Natural killer cell treated with Interleukin-12 subunit alpha and Interleukin-12 subunit beta and Interleukin-15 and Interleukin-18, amount 100 ng/mL, for 72 hours (primary cell): ENCODE results near the gene UGT1A5. TPM values are rescaled to one million over a fixed set of nuclear protein-coding genes. Genes with fewer than 3 reads are reported as not detected.

Experiments
- ATAC-seq, 2 donors: fragments of 150-1000 bp; cut with Tn5 transposase in 1 of 2; sonication (Bioruptor Pico), chemical (Tn5 transposase) in 1 of 2; 2 replicates each; pipeline ENCODE4 v1.10.0; 2021
- DNase-seq: peaks from one replicate; pipeline ENCODE4 v3.0.0; 2022; ENCODE audit warnings: low spot score
- H3K27ac Mint-ChIP-seq, 2 donors: 1 replicate in 1 of 2; 2 replicates in 1 of 2; pipeline ENCODE4 v1.8.0; 2022; ENCODE audit warnings: mixed read lengths in 2 of 2, mild to moderate bottlenecking in 1 of 2, moderate library complexity in 1 of 2
- H3K27me3 Mint-ChIP-seq, 2 donors: 1 replicate in 1 of 2; 2 replicates in 1 of 2; pipeline ENCODE4 v1.8.0; 2022; ENCODE audit warnings: mixed read lengths in 2 of 2
- H3K36me3 Mint-ChIP-seq: one replicate; pipeline ENCODE4 v1.8.0; 2022; ENCODE audit warnings: mixed read lengths
- H3K4me1 Mint-ChIP-seq, 2 donors: 1 replicate in 1 of 2; 2 replicates in 1 of 2; pipeline ENCODE4 v1.8.0; 2022; ENCODE audit warnings: low read depth in 2 of 2, mixed read lengths in 2 of 2, mild to moderate bottlenecking in 1 of 2
- H3K4me3 Mint-ChIP-seq: one replicate; pipeline ENCODE4 v1.8.0; 2022; ENCODE audit warnings: mixed read lengths
- H3K9me3 Mint-ChIP-seq: 2 replicates; pipeline ENCODE4 v1.8.0; 2022; ENCODE audit warnings: mixed read lengths
- total RNA-seq, 2 donors: library from RNA; stranded (reverse); gene quantifications; one replicate each; pipeline ENCODE4 v1.2.3, GENCODE V29; 2022

Gene UGT1A5
- total RNA-seq, 2 donors from 2014 or later, result not detected

GRCh38 chr2:233791883-233792329, 79.2 kb downstream of the UGT1A5 start:
- H3K4me3 Mint-ChIP-seq, result no peak overlapping the region
- DNase-seq, result no peak

GRCh38 chr2:233792720-233793119, 80.0 kb downstream of the UGT1A5 start:
- ATAC-seq (no peak), DNase-seq (no peak)
- Mint-ChIP-seq H3K36me3 (no peaks in the 10 kb centered on the region), H3K9me3 (no peaks in the 10 kb centered on the region), H3K4me1 (no peaks in the 10 kb centered on the region), H3K27me3 (peaks cover 0 to 3% of the 10 kb centered on the region in 2 donors), H3K27ac (no peak overlapping the region), H3K4me3 (no peak overlapping the region)

More at GRCh38 chr2:233791883-233792329, 79.2 kb downstream of the UGT1A5 start:
- Mint-ChIP-seq H3K27ac (no peak overlapping the region), H3K36me3 (no peaks in the 10 kb centered on the region), H3K9me3 (no peaks in the 10 kb centered on the region), H3K4me1 (no peaks in the 10 kb centered on the region), H3K27me3 (peaks cover 0 to 3% of the 10 kb centered on the region in 2 donors)
- ATAC-seq, result no peak

GRCh38 chr2:233793465-233794127, 80.9 kb downstream of the UGT1A5 start:
- DNase-seq, result no peak
- H3K9me3 Mint-ChIP-seq, result no peaks in the 10 kb centered on the region
- H3K27ac Mint-ChIP-seq, result no peak overlapping the region
- H3K4me3 Mint-ChIP-seq, result no peak overlapping the region
- H3K36me3 Mint-ChIP-seq, result no peaks in the 10 kb centered on the region
- H3K4me1 Mint-ChIP-seq, result no peaks in the 10 kb centered on the region
- H3K27me3 Mint-ChIP-seq, result peaks cover 0 to 5% of the 10 kb centered on the region in 2 donors
- no peak for ATAC-seq

DNA sequence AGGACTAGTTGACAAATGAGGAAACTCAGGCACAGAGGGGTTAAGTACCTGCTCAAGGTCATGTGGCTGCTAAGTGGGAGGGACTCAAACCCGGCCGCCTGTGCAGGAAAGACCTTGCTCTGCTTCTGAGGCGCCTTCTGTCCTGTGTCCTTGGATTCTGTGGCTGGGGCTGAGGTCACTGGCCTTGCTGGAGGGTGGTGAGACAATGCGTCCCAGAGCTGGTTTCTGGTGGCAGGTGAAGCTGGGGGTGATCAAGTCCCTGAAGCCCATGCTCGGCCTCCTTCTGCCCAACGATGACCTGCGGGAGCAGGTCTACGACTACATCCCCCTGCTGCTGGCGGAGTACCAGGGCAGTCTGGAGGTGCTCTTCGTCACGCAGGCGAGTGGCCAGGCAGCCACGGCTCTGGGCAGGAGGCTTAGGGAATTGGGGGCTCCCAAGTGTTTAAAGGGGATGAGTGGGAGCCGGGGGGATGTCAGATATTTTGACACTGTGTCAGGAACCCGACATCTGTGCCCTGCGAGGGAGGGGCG, 81.5 kb downstream of the UGT1A5 start:
- no peak overlapping the region for H3K27ac Mint-ChIP-seq
- DNase-seq, result peak; percentile 26

GRCh38 chr2:233795735-233796171, 83.0 kb downstream of the UGT1A5 start:
- Mint-ChIP-seq H3K27me3 (peaks cover 5 to 7% of the 10 kb centered on the region in 2 donors), H3K36me3 (no peaks in the 10 kb centered on the region), H3K27ac (no peak overlapping the region), H3K9me3 (no peaks in the 10 kb centered on the region), H3K4me1 (peaks cover 0 to 3% of the 10 kb centered on the region in 2 donors), H3K4me3 (no peak overlapping the region)
- DNase-seq (peak; percentile 60), ATAC-seq (peak in 1 of 2 donors; percentile 9)

More for the DNA sequence above, 81.5 kb downstream of the UGT1A5 start:
- H3K9me3 Mint-ChIP-seq, result no peaks in the 10 kb centered on the region
- no peak for ATAC-seq
- H3K36me3 Mint-ChIP-seq, result no peaks in the 10 kb centered on the region
- no peaks in the 10 kb centered on the region for H3K4me1 Mint-ChIP-seq
- H3K4me3 Mint-ChIP-seq, result no peak overlapping the region
- peaks cover 0 to 3% of the 10 kb centered on the region in 2 donors for H3K27me3 Mint-ChIP-seq

- Mint-ChIP-seq H3K9me3 (no peaks in the 10 kb centered on the region), H3K4me3 (no peak overlapping the region), H3K36me3 (no peaks in the 10 kb centered on the region), H3K27me3 (peaks cover 5 to 9% of the 10 kb centered on the region in 2 donors), H3K27ac (no peak overlapping the region), H3K4me1 (peaks cover 0 to 3% of the 10 kb centered on the region in 2 donors)
- ATAC-seq, result no peak
- DNase-seq, result no peak
Observed at GRCh38 chr2:233796254-233796653, 83.5 kb downstream of the UGT1A5 start.

- peaks cover 0 to 3% of the 10 kb centered on the region in 2 donors for H3K4me1 Mint-ChIP-seq
- no peak overlapping the region for H3K27ac Mint-ChIP-seq
- H3K9me3 Mint-ChIP-seq, result no peaks in the 10 kb centered on the region
- no peak overlapping the region for H3K4me3 Mint-ChIP-seq
- no peak for ATAC-seq
- peak; percentile 45 for DNase-seq
- H3K36me3 Mint-ChIP-seq, result no peaks in the 10 kb centered on the region
- H3K27me3 Mint-ChIP-seq, result peaks cover 10 to 17% of the 10 kb centered on the region in 2 donors
Observed at GRCh38 chr2:233798335-233799086, 85.8 kb downstream of the UGT1A5 start.

- ATAC-seq, result no peak
- peaks cover 0 to 3% of the 10 kb centered on the region in 2 donors for H3K4me1 Mint-ChIP-seq
- DNase-seq, result peak; percentile 42
- H3K4me3 Mint-ChIP-seq, result no peak overlapping the region
- H3K9me3 Mint-ChIP-seq, result no peaks in the 10 kb centered on the region
- H3K27me3 Mint-ChIP-seq, result peaks cover 10 to 19% of the 10 kb centered on the region in 2 donors
- H3K36me3 Mint-ChIP-seq, result no peaks in the 10 kb centered on the region
- no peak overlapping the region for H3K27ac Mint-ChIP-seq
Observed at GRCh38 chr2:233799087-233799665, 86.5 kb downstream of the UGT1A5 start.

- DNase-seq, result peak; percentile 37
- Mint-ChIP-seq H3K4me3 (no peak overlapping the region), H3K27me3 (peaks cover 10 to 24% of the 10 kb centered on the region in 2 donors), H3K27ac (no peak overlapping the region), H3K4me1 (peaks cover 0 to 3% of the 10 kb centered on the region in 2 donors), H3K36me3 (no peaks in the 10 kb centered on the region), H3K9me3 (no peaks in the 10 kb centered on the region)
- ATAC-seq, result no peak
Observed at GRCh38 chr2:233799716-233800115, 87.0 kb downstream of the UGT1A5 start.

DNA sequence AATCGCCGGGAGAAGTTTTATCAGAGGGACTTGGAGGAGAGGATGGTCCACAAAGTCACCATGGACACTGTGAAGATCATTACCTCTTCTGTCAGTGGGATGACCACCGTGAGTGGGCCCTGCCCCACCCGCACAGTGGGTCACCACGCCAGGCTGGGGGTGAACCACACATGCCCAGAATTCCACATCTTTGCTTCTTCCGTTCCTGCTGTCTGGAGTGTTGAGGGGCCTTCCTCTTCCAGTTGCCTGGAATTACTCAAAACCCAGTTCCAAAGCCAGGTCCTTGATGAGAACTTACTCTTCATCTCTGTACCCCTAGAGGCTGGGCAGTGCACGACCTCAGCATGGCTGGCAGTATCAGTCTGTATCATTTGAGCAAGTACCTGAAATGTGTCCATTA, 87.5 kb downstream of the UGT1A5 start:
- H3K9me3 Mint-ChIP-seq, result no peaks in the 10 kb centered on the region
- no peak for DNase-seq
- peaks cover 13 to 29% of the 10 kb centered on the region in 2 donors for H3K27me3 Mint-ChIP-seq
- ATAC-seq, result no peak
- peaks cover 0 to 3% of the 10 kb centered on the region in 2 donors for H3K4me1 Mint-ChIP-seq
- H3K27ac Mint-ChIP-seq, result no peak overlapping the region
- no peaks in the 10 kb centered on the region for H3K36me3 Mint-ChIP-seq
- H3K4me3 Mint-ChIP-seq, result no peak overlapping the region

DNA sequence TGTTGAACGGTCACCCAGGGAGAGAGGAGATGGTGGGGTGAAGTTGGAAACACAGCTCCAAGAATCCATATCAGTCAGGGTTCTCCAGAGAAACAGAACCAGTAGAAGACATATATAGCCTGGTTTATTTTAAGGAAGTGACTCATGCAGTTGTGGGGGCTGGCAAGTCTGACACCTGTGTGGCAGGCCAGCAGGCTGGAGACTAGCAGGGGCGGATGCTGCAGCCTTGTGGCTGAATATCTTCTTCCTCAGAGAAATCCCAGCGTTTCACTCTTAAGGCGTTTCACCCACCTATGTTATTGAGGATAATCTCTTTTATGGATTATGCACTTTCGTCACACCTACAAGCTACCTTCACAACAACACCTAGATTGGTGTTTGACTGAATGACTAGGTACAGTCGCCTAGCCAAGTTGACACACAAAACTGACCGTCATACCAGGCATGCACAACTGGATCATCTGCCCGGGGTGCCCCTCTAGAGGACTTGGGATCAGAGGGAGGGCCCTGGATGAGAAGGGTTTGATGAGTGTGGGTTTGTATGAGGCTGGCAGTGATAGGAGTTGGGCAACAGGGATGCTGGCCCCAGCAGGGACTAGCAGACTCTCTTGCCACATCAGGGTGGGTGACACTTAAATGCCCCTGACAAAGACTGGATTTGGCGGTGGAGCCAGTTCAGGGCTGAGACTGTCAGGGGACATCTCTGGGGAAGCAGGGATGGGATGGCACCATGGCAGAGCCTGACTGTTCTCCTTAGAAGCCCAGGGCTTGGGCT, 88.8 kb downstream of the UGT1A5 start:
- no peak for DNase-seq

DNA sequence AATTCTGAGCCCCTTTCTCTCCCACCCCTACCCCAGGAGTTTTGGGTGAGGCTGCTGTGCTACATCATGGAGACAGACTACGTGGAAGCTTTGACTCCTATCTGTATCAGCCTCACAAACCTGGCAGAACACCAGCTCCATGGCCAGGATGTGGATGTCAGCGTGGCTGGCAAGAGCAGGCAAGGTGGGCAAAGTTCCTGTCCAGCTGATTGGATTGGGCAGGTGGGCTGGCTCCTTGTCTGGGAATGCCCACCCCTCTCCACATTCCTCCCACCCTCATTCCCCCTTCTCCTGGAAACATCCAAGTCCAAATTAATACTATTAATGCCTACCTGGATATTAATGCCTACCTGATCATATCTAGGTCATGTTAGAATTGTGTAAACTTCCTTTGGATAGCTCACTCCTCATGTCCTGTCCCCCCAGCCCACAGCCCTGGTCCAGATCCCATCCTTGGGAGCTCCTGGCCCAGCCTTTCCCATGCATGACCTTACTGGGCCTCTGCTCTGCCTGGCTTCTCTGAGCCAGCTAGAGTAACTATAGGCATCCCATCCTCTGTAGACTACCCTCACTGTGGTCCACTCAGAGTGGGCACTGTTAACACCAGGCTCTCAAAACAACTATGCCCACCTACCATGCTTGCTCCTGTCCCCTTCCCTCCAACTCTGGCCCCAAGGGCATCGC, 89.6 kb downstream of the UGT1A5 start:
- no peaks in the 10 kb centered on the region for H3K9me3 Mint-ChIP-seq
- no peaks in the 10 kb centered on the region for H3K36me3 Mint-ChIP-seq
- peaks cover 13 to 42% of the 10 kb centered on the region in 2 donors for H3K27me3 Mint-ChIP-seq
- DNase-seq (no peak), ATAC-seq (peak; percentile 24 to 29)
- no peak overlapping the region for H3K27ac Mint-ChIP-seq
- H3K4me3 Mint-ChIP-seq, result no peak overlapping the region
- peaks cover 0 to 3% of the 10 kb centered on the region in 2 donors for H3K4me1 Mint-ChIP-seq

More for the DNA sequence above, 88.8 kb downstream of the UGT1A5 start:
- ATAC-seq, result peak in 1 of 2 donors; percentile 53
- peaks cover 0 to 3% of the 10 kb centered on the region in 2 donors for H3K4me1 Mint-ChIP-seq
- no peaks in the 10 kb centered on the region for H3K36me3 Mint-ChIP-seq
- peaks cover 13 to 42% of the 10 kb centered on the region in 2 donors for H3K27me3 Mint-ChIP-seq
- H3K27ac Mint-ChIP-seq, result no peak overlapping the region
- no peak overlapping the region for H3K4me3 Mint-ChIP-seq
- no peaks in the 10 kb centered on the region for H3K9me3 Mint-ChIP-seq
